Epithelial cell of esophagus (primary cell): ENCODE measurements around the gene PDIK1L.
A peak's percentile ranks its signal among the peaks of the same experiment; 100 is the strongest.

Experiments
- DNase-seq: peaks from one replicate; pipeline ENCODE4 v3.0.0; 2010; ENCODE audit warnings: low read depth
- H3K4me3 ChIP-seq: 2 replicates; pipeline ENCODE4 v1.5.1; 2011; ENCODE audit warnings: mild to moderate bottlenecking, low read length, control low read depth
- CTCF ChIP-seq: IDR thresholded peaks from 2 replicates; pipeline ENCODE4 v1.5.1; 2011; ENCODE audit warnings: low read depth, mild to moderate bottlenecking, low read length, control low read depth, inconsistent platforms; ENCODE audit not compliant: insufficient read depth; ENCODE audit errors: missing control alignments

PDIK1L gene

GRCh38 chr1:26079178-26079563 lies 32.5 kb upstream of the PDIK1L start:
- H3K4me3 ChIP-seq = no peak overlapping the region
- no peak for TF ChIP-seq CTCF
- DNase-seq = no peak

- TF ChIP-seq CTCF = no peak
- no peak overlapping the region for H3K4me3 ChIP-seq
- DNase-seq = no peak
Observed at GRCh38 chr1:26079960-26080814, 31.4 kb upstream of the PDIK1L start.

GRCh38 chr1:26081267-26082019 lies 30.2 kb upstream of the PDIK1L start:
- DNase-seq = no peak
- H3K4me3 ChIP-seq = no peak overlapping the region
- TF ChIP-seq CTCF = no peak

- DNase-seq = no peak
Observed at GRCh38 chr1:26082020-26082350, 29.6 kb upstream of the PDIK1L start.

GRCh38 chr1:26083208-26083607 lies 28.4 kb upstream of the PDIK1L start:
- H3K4me3 ChIP-seq = no peak overlapping the region
- TF ChIP-seq CTCF = no peak
- DNase-seq = peak; percentile 58

More at GRCh38 chr1:26082020-26082350, 29.6 kb upstream of the PDIK1L start:
- no peak overlapping the region for H3K4me3 ChIP-seq
- no peak for TF ChIP-seq CTCF

GRCh38 chr1:26084091-26084561 lies 27.5 kb upstream of the PDIK1L start:
- TF ChIP-seq CTCF = no peak
- no peak for DNase-seq
- H3K4me3 ChIP-seq = no peak overlapping the region

- no peak for DNase-seq
- no peak for TF ChIP-seq CTCF
- H3K4me3 ChIP-seq = no peak overlapping the region
Observed at GRCh38 chr1:26084844-26085243, 26.8 kb upstream of the PDIK1L start.
